Heart left ventricle (tissue), 16 donors: ENCODE measurements around the gene HAO1. TPM values are rescaled to one million over a fixed set of nuclear protein-coding genes. Genes with fewer than 3 reads are reported as not detected.
A peak's percentile ranks its signal among the peaks of the same experiment; 100 is the strongest.

Experiments
- ATAC-seq, 4 donors: fragments of 200-7000 bp; cut with Tn5 transposase; one replicate each; pipeline ENCODE4 v1.9.1; 2020 to 2022; ENCODE audit warnings: moderate library complexity in 4 of 4, mild to moderate bottlenecking in 3 of 4, moderate number of reproducible peaks in 1 of 4
- DNase-seq, 5 donors: peaks; one replicate each; pipeline ENCODE4 v3.0.0-alpha.2; 2020
- H3K27ac ChIP-seq, 12 donors: fragments of 200-600 bp; sonication (generic) in 4 of 12; one replicate each; pipeline versions ENCODE4 v1.5.0 to v1.8.0; 2016 to 2022; ENCODE audit warnings: mild to moderate bottlenecking in 2 of 12
- H3K27me3 ChIP-seq, 9 donors: fragments of 200-600 bp; sonication (generic) in 2 of 9; one replicate each; pipeline versions ENCODE4 v1.5.1 to v1.8.0; 2016 to 2022; ENCODE audit warnings: mild to moderate bottlenecking in 3 of 9
- H3K36me3 ChIP-seq, 9 donors: fragments of 200-600 bp; sonication (generic) in 2 of 9; one replicate each; pipeline versions ENCODE4 v1.5.0 to v1.8.0; 2018 to 2022; ENCODE audit warnings: mild to moderate bottlenecking in 2 of 9
- H3K4me1 ChIP-seq, 12 donors: fragments of 200-600 bp; sonication (generic) in 4 of 12; one replicate each; pipeline versions ENCODE4 v1.5.0 to v1.8.0; 2016 to 2022; ENCODE audit warnings: mild to moderate bottlenecking in 3 of 12
- H3K4me3 ChIP-seq, 12 donors: fragments of 200-600 bp; sonication (generic) in 4 of 12; one replicate each; pipeline versions ENCODE4 v1.5.0 to v1.8.0; 2017 to 2022; ENCODE audit warnings: mild to moderate bottlenecking in 9 of 12, moderate library complexity in 4 of 12
- H3K9me3 ChIP-seq, 12 donors: fragments of 200-600 bp; sonication (generic) in 4 of 12; one replicate each; pipeline versions ENCODE4 v1.5.0 to v1.8.0; 2016 to 2022; ENCODE audit warnings: mild to moderate bottlenecking in 1 of 12
- POLR2A ChIP-seq, 2 donors: fragments of 450-650 bp; IDR thresholded peaks; one replicate each; pipeline ENCODE4 v1.6.1; 2017; ENCODE audit warnings: antibody characterized with exemption in 2 of 2, mild to moderate bottlenecking in 2 of 2, moderate library complexity in 2 of 2
- WGBS, 4 donors: extraction: QIAGEN DNeasy Blood & Tissue Kit in 2 of 4; methylation state at CpG; one replicate each; pipeline versions ENCODE4 v1.1.5 to v1.1.7; 2013 to 2018; 5-methylcytosine and 5-hydroxymethylcytosine counted together
- intact Hi-C, 10 donors: fragments of 100-400 bp; cut with DNase I; formaldehyde crosslinking; loops; one replicate each; pipeline versions ENCODE4 v1.11.1 to v1.14.2; 2022
- polyA plus RNA-seq, 2 donors: library from polyadenylated mRNA; stranded (reverse); fragments of 200-250 nt; gene quantifications; one replicate each; pipeline ENCODE4 v1.2.3, GENCODE V29; 2013
- total RNA-seq, 9 donors: library from RNA; depleted of rRNA in 2 of 9; stranded (reverse); fragments of >200 nt in 2 of 9; fragmentation: NEBNext Ultra II Directional in 3 of 9; extraction: Animal tissue kit (Norgen Biotek cat#: 25700) in 3 of 9; gene quantifications; one replicate each; pipeline versions ENCODE4 v1.1.0 to v1.2.4, GENCODE V29; 2016 to 2023
- TF ChIP-seq, protein P1 (sequence below), 12 donors: fragments of 200-600 bp; sonication (generic) in 4 of 12; IDR thresholded peaks; one replicate each; pipeline versions ENCODE4 v1.5.0 to v1.8.0; 2018 to 2022; ENCODE audit warnings: antibody characterized with exemption in 12 of 12, mild to moderate bottlenecking in 5 of 12
- donor health status: ischemic (EF 13 %, LVEDD 7.1; RV severe dilation, severe dysfunction).
- donor health status: healthy with polysubstance abuse.
- donor health status: DM: no; HTN: yes; CAD: no.
- donor health status: DM: no; HTN: no; CAD: no.
- donor health status: ischemic (EF 25% LVEDD 6.9; RV normal size, moderate dysfunction).
- donor health status: ischemic (EF 25% LVEDD 5.7; RV mildly dilated, moderate dysfunction).
- donor health status: healthy.
- donor health status: DM: yes; HTN: yes; CAD: no.
- donor health status: ischemic (EF 35%, LVEDD 5.7; RV mildly dilated, moderate dysfunction).
- donor health status: nonischemic (EF 11% LVEDD 7.7; RV severe dilation, severe dysfunction).
- donor health status: DM: yes; HTN: yes; CAD: no.
- donor health status: PGD.
- donor health status: ischemic (EF 29% LVEDD 5.4; RV normal size, mild dysfunction).
- donor health status: nonischemic (EF 23%, LVEDD 6.1; RV moderate dilation, normal function).

HAO1 gene
- total and polyA plus RNA-seq, 11 donors: 0.17 TPM; not detected in 10

DNA sequence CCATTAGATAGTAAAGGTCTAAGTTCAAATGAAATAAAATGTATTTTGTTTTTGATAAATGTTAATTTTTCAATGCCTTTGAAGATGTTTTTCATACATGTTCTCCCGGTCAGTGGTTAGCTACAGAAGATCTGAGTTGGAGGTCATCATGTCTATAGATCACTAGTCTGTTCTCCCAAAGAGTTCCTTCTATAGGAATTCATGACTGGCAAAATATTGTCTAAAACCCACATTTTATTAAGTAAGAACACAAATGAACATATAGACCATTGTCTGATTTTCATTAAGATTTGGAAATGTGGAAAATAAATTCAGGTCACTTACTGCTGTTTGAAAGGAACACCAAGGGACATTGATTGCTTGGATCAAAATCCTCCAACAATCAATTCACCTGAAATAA lies 23.6 kb downstream of the HAO1 start:
- 85 to 98% (median 96%) methylated on average over 1 of the region's 1 CpG for WGBS, 4 donors
- Histone ChIP-seq H3K4me1 (peaks cover 0 to 10% (median 0%) of the 10 kb centered on the region in 12 donors), H3K27me3 (peaks cover 0 to 7% (median 0%) of the 10 kb centered on the region in 9 donors), H3K9me3 (no peaks in the 10 kb centered on the region), H3K27ac (no peak overlapping the region), H3K4me3 (no peak overlapping the region), H3K36me3 (no peaks in the 10 kb centered on the region)
- DNase-seq (no peak), ATAC-seq (no peak)
- TF ChIP-seq POLR2A (IDR thresholded peaks at IDR 0.05): no peak
- TF ChIP-seq, protein P1, sequence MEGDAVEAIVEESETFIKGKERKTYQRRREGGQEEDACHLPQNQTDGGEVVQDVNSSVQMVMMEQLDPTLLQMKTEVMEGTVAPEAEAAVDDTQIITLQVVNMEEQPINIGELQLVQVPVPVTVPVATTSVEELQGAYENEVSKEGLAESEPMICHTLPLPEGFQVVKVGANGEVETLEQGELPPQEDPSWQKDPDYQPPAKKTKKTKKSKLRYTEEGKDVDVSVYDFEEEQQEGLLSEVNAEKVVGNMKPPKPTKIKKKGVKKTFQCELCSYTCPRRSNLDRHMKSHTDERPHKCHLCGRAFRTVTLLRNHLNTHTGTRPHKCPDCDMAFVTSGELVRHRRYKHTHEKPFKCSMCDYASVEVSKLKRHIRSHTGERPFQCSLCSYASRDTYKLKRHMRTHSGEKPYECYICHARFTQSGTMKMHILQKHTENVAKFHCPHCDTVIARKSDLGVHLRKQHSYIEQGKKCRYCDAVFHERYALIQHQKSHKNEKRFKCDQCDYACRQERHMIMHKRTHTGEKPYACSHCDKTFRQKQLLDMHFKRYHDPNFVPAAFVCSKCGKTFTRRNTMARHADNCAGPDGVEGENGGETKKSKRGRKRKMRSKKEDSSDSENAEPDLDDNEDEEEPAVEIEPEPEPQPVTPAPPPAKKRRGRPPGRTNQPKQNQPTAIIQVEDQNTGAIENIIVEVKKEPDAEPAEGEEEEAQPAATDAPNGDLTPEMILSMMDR (IDR thresholded peaks at IDR 0.05): no peak
- intact Hi-C loops: no loop called here

DNA sequence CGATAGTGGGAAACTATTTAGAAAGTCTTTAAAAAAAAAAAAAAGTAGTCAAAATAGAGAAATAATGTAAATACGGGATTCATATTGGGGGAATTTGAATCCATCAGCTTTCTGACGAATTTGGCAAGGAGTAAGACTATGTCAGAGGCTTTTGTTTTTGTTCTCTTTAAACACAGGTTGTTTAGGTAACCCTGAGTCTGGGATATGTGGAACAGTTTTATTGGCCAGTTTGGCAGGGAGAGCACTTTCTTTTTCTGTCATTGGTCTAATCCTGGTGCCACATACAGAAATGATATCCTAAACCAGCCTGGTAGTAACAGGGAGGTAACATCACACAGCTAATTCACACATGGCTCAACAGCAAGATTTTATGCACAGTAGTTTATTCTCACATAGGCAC lies 27.7 kb downstream of the HAO1 start:
- Histone ChIP-seq H3K27ac (peak overlapping the region in 2 of 12 donors; percentile 39 to 42), H3K4me1 (peaks cover 0 to 15% (median 0%) of the 10 kb centered on the region in 12 donors), H3K27me3 (peaks cover 0 to 3% (median 0%) of the 10 kb centered on the region in 9 donors), H3K9me3 (no peaks in the 10 kb centered on the region), H3K4me3 (no peak overlapping the region), H3K36me3 (no peaks in the 10 kb centered on the region)
- DNase-seq (no peak), ATAC-seq (no peak)
- intact Hi-C loops: no loop called here
- TF ChIP-seq POLR2A (IDR thresholded peaks at IDR 0.05): no peak
- TF ChIP-seq, protein P1 (IDR thresholded peaks at IDR 0.05): no peak
- WGBS, 4 donors: 46 to 61% (median 50%) methylated on average over 3 of the region's 3 CpGs

DNA sequence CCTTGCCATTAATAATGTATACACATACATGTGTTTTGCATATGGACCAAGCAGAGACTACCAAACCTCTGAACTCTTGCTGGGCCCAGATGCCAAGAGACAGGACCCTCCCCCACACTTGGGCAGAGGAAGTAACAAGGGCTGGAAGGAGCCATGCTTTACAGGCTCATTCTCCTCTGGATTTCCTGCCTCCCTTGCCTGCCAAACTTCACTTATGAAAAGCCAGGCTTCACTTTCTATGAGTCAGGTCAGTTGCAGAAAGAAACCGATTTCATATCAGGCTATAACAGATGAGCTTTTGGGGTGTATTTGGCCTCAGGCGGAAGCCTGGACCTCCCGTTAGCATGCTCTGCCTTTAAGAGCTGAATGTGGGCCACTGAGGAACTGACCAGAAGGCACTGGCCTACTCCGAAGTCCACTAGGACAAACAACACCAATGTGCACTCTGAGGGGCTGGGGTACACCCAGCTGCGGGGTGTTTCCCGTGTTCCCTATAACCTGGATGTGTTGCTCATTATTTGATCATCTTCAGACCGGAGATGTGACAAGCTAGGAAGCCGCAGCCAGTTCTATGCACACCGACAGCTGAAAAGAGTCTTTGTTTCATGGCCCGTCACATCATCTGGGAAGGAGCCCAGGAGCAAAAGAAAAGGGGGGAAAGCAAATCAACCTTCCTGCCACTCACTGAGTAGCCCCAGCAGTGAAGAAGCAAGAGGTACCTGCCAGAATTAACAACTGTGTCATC lies 28.5 kb downstream of the HAO1 start:
- Histone ChIP-seq H3K27me3 (no peaks in the 10 kb centered on the region), H3K4me3 (no peak overlapping the region), H3K27ac (peak overlapping the region in 4 of 12 donors; percentile 5 to 50 (median 40)), H3K36me3 (no peaks in the 10 kb centered on the region), H3K4me1 (peaks cover 0 to 15% (median 0%) of the 10 kb centered on the region in 12 donors), H3K9me3 (no peaks in the 10 kb centered on the region)
- ATAC-seq (peak in 3 of 4 donors; percentile 16 to 37 (median 27)), DNase-seq (no peak)
- no peak for TF ChIP-seq POLR2A (IDR thresholded peaks at IDR 0.05)
- TF ChIP-seq, protein P1 (IDR thresholded peaks at IDR 0.05): no peak
- intact Hi-C loops: no loop called here
- 58 to 81% (median 71%) methylated on average over 10 of the region's 10 CpGs for WGBS, 4 donors

DNA sequence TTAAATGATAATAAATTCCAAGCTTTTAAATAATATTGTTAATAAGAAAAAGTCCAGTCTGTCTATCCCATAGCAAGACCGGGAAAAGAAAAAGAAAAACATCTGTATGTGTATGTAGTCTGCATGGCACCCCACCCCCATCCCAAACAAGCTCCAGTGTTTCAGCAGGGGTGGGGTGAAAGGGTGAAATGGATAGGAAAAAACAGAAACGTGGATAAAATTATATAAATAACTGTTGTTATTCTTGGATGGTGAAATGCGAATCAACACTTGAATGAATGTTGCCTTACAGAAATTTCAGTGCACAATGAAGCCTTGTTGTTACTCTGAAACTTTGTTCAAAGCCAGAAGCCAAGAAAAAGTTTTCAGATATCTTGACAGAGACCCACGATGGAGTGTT lies 31.4 kb downstream of the HAO1 start:
- intact Hi-C loops: no loop called here
- WGBS, 4 donors: 43 to 58% (median 48%) methylated on average over 4 of the region's 4 CpGs
- ATAC-seq: peak in 1 of 4 donors; percentile 16

More for the DNA sequence above, 31.4 kb downstream of the HAO1 start:
- no peak overlapping the region for H3K4me3 ChIP-seq
- no peak for DNase-seq
- no peaks in the 10 kb centered on the region for H3K27me3 ChIP-seq
- H3K27ac ChIP-seq: no peak overlapping the region
- TF ChIP-seq, protein P1 (IDR thresholded peaks at IDR 0.05): no peak
- TF ChIP-seq POLR2A (IDR thresholded peaks at IDR 0.05): no peak
- H3K9me3 ChIP-seq: no peaks in the 10 kb centered on the region
- H3K4me1 ChIP-seq: peaks cover 0 to 15% (median 0%) of the 10 kb centered on the region in 12 donors
- no peaks in the 10 kb centered on the region for H3K36me3 ChIP-seq
